HG02970 (cell line): ENCODE results near the gene CHD6.

Source experiments
- ATAC-seq: cut with Tn5 transposase; IDR thresholded peaks from one replicate; pipeline ENCODE4 v1.9.1; 2021; ENCODE audit warnings: mild to moderate bottlenecking, moderate library complexity, moderate number of reproducible peaks; ENCODE audit not compliant: unreplicated experiment, low FRiP score

CHD6 gene

GRCh38 chr20:41440882-41441281 is 177.3 kb downstream of the CHD6 start:
- ATAC-seq: no peak

GRCh38 chr20:41437836-41438235 is 180.3 kb downstream of the CHD6 start:
- ATAC-seq: no peak

DNA sequence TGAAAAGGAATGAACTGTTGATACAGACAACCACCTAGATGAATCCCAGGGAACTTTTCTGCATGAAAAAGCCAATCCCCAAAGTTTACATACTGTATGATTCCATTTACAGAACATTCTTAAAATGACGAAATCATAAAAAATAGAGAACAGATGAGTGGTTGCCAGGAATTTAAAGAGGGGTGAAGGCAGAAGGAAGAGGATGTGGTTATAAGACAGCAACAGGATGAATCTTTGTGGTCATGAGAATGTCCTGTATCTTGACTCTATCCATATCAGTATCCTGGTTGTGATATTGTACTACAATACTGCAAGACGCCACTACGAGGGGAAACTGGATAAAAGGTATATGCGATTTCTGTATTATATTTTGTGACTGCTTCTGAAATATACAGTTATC is 181.5 kb downstream of the CHD6 start:
- ATAC-seq: no peak

- ATAC-seq: no peak
Observed at GRCh38 chr20:41433203-41433602, 185.0 kb downstream of the CHD6 start.

DNA sequence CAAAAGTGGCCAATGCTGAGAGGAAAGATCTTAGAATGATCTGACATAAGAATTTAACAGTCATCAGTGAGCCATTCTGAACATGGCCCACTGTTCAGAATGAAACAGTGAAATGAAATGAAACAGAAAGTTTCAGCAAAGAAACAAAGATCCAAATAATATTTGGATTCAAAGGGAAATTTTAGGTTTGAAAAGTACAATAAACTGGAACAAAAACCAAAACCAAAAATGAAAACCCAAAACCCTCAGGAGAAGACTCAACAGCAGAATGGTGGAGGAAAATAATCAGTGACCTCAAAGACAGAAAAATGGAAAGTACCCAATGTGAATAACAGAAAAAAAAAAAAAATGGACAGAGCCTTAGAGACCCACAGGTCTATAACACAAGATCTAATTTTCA is 185.4 kb downstream of the CHD6 start:
- no peak for ATAC-seq

- ATAC-seq: no peak
Observed at GRCh38 chr20:41428285-41428684, 189.9 kb downstream of the CHD6 start.

- ATAC-seq: no peak
Observed at GRCh38 chr20:41427833-41428232, 190.3 kb downstream of the CHD6 start.

GRCh38 chr20:41426976-41427375 is 191.2 kb downstream of the CHD6 start:
- no peak for ATAC-seq

DNA sequence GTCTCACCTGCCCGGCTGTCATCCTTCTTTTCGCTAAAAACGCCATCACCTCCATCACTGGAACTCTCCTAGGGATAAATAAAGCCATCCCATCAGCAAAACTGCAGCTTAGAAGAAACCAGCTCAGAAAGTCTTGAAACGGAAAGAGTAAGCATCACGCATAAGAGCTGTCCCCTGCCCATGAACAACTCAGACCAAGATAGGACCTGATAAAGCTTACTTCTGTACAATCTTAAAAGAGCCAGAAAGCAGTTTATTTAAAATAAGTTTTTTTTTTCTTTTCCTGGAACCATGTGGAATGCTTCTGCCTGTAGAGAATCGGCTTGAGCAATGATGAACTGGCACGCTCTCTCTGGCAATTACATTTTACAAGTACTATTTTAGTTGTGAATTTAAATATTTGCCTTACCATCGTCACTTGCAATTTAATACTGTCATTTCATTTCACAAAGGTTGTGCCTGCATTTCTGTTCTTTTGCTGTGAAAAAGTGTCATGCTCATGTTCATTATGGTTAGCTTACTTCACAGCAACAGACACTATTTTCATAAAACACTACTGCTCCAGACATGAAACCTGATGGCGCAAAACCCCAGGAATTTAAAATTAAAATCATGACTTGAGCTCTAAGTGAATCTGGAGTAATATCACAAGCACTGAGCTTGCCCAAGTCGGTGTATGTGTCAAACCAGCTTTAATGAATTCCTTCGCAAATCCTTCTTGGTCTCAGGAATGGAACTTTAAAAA is 191.9 kb downstream of the CHD6 start:
- ATAC-seq: no peak

GRCh38 chr20:41425180-41425884 is 192.8 kb downstream of the CHD6 start:
- no peak for ATAC-seq

DNA sequence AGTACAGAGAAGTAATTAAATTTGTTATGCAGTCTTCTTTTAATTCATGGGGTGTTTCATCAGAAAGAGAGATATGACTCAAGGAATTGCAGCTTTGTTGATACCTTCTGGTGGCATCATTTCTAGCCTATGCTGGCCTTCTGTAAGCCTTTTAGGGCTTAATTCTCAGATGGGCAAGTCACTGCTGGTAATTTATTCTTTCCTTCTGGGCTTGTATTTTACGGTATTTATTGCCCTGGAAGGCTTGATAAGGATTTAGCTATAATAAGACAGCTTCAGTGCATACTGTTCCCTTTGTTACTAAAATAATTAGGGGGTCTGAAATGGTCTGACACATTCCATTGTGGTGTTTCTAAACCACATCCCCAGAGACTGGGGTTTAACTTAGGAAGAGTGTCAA is 193.6 kb downstream of the CHD6 start:
- ATAC-seq: no peak

DNA sequence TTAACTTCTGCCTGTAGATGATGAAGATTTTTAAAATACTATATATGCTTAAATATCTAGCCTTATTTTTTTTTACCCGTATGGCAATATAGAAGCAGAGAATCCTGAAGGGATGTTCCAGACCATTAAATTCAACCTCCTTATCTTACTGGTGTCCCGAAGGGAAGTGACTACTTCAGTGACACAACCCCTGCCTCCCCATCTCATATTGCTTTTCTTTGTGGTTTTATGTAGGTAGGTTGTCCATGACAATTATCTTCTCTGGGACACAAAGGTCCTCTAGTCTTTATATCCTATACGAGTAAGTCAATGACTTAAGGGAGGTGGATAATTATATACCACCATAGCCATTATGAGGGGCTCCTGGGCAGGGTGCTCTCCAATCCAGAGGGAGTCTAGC is 194.2 kb downstream of the CHD6 start:
- no peak for ATAC-seq

- ATAC-seq: no peak
Observed at GRCh38 chr20:41422953-41423352, 195.2 kb downstream of the CHD6 start.

- no peak for ATAC-seq
Observed at GRCh38 chr20:41418739-41419293, 199.4 kb downstream of the CHD6 start.

- ATAC-seq: no peak
Observed at GRCh38 chr20:41418031-41418430, 200.1 kb downstream of the CHD6 start.

- no peak for ATAC-seq
Observed at GRCh38 chr20:41415191-41415590, 203.0 kb downstream of the CHD6 start.

- no peak for ATAC-seq
Observed at GRCh38 chr20:41413169-41413568, 205.0 kb downstream of the CHD6 start.

DNA sequence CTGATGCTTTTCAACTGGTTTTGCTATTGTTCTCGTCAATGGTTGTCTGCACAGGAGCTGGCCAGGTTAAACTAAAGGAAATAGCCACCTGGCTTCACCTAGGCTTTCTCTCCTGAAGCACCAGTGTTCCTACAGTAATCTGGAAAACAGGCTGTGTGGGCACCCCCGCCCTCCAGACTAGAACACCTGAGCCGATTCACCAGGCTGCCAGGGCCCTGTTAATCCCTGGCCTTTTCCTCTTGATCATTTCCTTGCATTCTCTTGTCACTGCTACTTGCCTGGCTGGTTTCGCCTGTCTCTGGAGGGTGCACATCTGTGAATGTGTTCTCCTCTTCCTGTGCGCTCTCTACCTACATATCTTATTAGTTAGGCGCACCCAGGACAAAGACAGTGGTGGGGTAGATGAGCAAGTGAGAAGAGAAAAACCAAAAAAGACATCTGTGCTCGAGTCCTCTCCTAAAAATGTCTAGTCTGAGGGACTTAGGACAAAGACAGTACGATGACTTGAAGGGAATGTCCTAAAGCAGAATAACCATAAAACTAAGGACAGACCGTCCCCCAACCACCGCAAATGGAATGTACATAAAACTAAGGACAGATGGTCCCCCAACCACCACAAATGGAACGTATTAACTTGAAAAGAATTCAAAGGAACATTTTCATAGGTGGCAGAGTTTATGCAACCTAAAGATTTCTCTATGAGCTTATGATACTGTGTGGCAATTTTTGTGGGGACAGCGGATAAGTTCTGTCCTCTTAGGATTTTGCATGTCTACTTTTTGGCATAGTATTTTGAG is 205.7 kb downstream of the CHD6 start:
- no peak for ATAC-seq

GRCh38 chr20:41411391-41411847 is 206.8 kb downstream of the CHD6 start:
- ATAC-seq: no peak

DNA sequence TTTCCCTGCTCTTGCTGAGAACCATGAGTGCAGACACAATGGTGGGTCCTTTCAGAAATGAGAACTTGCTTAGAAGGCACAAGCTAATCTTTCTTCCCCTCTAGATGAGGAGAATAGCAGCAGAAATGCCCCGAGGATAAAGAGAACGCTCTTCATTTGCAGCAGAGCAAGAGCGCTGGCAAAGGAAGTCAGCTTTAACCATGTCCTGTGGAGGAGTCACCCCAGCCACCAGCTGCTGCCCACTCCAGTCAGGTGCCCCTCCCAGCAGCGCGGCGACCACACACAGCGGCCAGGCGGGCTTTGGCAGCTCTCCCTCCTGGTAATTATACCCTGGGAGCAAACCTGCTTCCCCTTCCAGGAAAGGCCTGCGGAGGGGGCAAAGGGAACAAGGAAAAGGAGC is 209.2 kb downstream of the CHD6 start:
- no peak for ATAC-seq
